Osteoblast (primary cell): ENCODE results near the gene TMCO5A. TPM values are rescaled to one million over a fixed set of nuclear protein-coding genes. Genes with fewer than 3 reads are reported as not detected.

Source experiments
- DNase-seq: peaks from one replicate; pipeline ENCODE4 v3.0.0; 2011; ENCODE audit warnings: low spot score, mixed read lengths; ENCODE audit not compliant: insufficient read length; ENCODE audit errors: missing footprints
- H2AFZ ChIP-seq: 2 replicates; pipeline ENCODE4 v1.6.0; 2011; ENCODE audit warnings: mild to moderate bottlenecking, low read length
- H3K27ac ChIP-seq: 2 replicates; pipeline ENCODE4 v1.5.1; 2011; ENCODE audit warnings: mild to moderate bottlenecking, low read depth, low read length, moderate library complexity
- H3K27me3 ChIP-seq: 2 replicates; pipeline ENCODE4 v1.6.0; 2012; ENCODE audit warnings: mild to moderate bottlenecking, control low read depth, inconsistent platforms, low read length, moderate library complexity; ENCODE audit not compliant: insufficient read depth
- H3K36me3 ChIP-seq: 2 replicates; pipeline ENCODE4 v1.5.1; 2011; ENCODE audit warnings: mild to moderate bottlenecking, low read length, control low read depth, moderate library complexity; ENCODE audit not compliant: insufficient read depth
- H3K4me1 ChIP-seq: 2 replicates; pipeline ENCODE4 v1.5.1; 2011; ENCODE audit warnings: mild to moderate bottlenecking, low read length, control low read depth, moderate library complexity; ENCODE audit not compliant: insufficient read depth
- H3K4me2 ChIP-seq: 2 replicates; pipeline ENCODE4 v1.6.0; 2011; ENCODE audit warnings: mild to moderate bottlenecking, low read length; ENCODE audit not compliant: insufficient read depth
- H3K4me3 ChIP-seq: fragments of 200-600 bp; sonication (generic); 3 replicates; pipeline ENCODE4 v1.5.1; 2012; ENCODE audit warnings: mild to moderate bottlenecking, low read length, inconsistent platforms; ENCODE audit not compliant: insufficient read depth
- H3K79me2 ChIP-seq: 2 replicates; pipeline ENCODE4 v1.6.0; 2012; ENCODE audit warnings: mild to moderate bottlenecking, low read length, control low read depth, inconsistent platforms; ENCODE audit not compliant: insufficient read depth
- H3K9me3 ChIP-seq: 2 replicates; pipeline ENCODE4 v1.5.1; 2011; ENCODE audit warnings: low read depth, low read length, control low read depth
- H4K20me1 ChIP-seq: 2 replicates; pipeline ENCODE4 v1.6.0; 2012; ENCODE audit warnings: mild to moderate bottlenecking, low read length, control low read depth; ENCODE audit not compliant: insufficient read depth
- total RNA-seq: library from RNA; depleted of rRNA; stranded (reverse); fragments of >200 nt; gene quantifications from 2 replicates; pipeline ENCODE4 v1.2.3, GENCODE V29; 2012
- TF ChIP-seq, protein P1 (sequence below): IDR thresholded peaks from 2 replicates; pipeline ENCODE4 v1.5.1; 2011; ENCODE audit warnings: mild to moderate bottlenecking, low read depth, low read length, moderate library complexity; ENCODE audit errors: extremely low read depth

Gene TMCO5A
- total RNA-seq, 1 donor, result not detected

DNA sequence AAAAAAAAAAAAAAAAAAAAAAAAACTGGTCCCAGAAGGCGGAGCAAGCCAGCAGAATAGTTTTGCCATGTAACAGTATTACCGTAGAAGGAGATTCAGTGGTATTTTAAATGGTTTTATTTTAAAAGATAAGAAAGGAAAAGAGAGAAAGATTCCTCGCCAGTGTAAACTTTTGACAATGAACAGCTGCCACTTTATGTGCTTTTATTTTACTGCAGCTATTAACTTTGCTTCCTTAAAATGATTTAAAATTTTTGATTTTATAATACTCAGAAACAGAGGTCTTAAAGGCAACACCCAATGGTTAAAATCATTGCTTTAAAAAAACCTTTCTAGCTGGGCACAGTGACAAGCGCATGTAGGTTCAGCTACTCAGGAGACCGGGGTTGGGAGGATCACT, 46.8 kb downstream of the TMCO5A start:
- Histone ChIP-seq H2AFZ (no peak overlapping the region), H4K20me1 (no peaks in the 10 kb centered on the region), H3K36me3 (no peaks in the 10 kb centered on the region), H3K4me1 (no peaks in the 10 kb centered on the region), H3K4me2 (no peak overlapping the region), H3K9me3 (no peaks in the 10 kb centered on the region), H3K27me3 (peaks cover 17% of the 10 kb centered on the region), H3K4me3 (no peak overlapping the region), H3K27ac (no peak overlapping the region), H3K79me2 (no peaks in the 10 kb centered on the region)
- DNase-seq, result no peak
- TF ChIP-seq, protein P1, sequence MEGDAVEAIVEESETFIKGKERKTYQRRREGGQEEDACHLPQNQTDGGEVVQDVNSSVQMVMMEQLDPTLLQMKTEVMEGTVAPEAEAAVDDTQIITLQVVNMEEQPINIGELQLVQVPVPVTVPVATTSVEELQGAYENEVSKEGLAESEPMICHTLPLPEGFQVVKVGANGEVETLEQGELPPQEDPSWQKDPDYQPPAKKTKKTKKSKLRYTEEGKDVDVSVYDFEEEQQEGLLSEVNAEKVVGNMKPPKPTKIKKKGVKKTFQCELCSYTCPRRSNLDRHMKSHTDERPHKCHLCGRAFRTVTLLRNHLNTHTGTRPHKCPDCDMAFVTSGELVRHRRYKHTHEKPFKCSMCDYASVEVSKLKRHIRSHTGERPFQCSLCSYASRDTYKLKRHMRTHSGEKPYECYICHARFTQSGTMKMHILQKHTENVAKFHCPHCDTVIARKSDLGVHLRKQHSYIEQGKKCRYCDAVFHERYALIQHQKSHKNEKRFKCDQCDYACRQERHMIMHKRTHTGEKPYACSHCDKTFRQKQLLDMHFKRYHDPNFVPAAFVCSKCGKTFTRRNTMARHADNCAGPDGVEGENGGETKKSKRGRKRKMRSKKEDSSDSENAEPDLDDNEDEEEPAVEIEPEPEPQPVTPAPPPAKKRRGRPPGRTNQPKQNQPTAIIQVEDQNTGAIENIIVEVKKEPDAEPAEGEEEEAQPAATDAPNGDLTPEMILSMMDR, result no peak

GRCh38 chr15:37981775-37982174, 47.3 kb downstream of the TMCO5A start:
- Histone ChIP-seq H3K27me3 (peaks cover 17% of the 10 kb centered on the region), H3K9me3 (no peaks in the 10 kb centered on the region), H3K79me2 (no peaks in the 10 kb centered on the region), H3K4me3 (no peak overlapping the region), H2AFZ (no peak overlapping the region), H3K4me2 (no peak overlapping the region), H3K4me1 (no peaks in the 10 kb centered on the region), H3K36me3 (no peaks in the 10 kb centered on the region), H3K27ac (no peak overlapping the region), H4K20me1 (no peaks in the 10 kb centered on the region)
- TF ChIP-seq, protein P1, result peak; percentile 55
- peak; percentile 37 for DNase-seq

DNA sequence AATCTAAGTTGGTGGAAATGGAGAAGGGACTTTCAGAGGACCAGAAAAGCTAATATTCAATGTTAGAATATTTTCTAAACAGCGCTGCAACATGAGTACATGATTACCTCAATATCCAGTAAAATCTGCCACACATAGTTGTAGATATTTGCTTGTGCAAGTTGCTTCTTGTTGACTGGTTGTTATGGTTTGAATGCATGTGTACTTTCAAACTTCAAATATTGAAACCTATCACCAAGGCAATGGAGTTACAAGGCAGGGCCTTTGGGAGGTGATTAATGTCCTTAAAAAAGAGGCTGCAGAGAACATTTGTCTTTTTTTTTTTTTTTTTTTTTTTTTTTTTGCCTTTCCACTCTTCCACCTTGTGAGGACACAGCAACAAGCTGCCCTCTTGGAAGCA, 49.9 kb downstream of the TMCO5A start:
- Histone ChIP-seq H3K4me1 (no peaks in the 10 kb centered on the region), H3K79me2 (no peaks in the 10 kb centered on the region), H3K9me3 (peaks cover 3% of the 10 kb centered on the region), H2AFZ (no peak overlapping the region), H3K27ac (no peak overlapping the region), H3K4me2 (no peak overlapping the region), H4K20me1 (no peaks in the 10 kb centered on the region), H3K36me3 (no peaks in the 10 kb centered on the region), H3K27me3 (peaks cover 17% of the 10 kb centered on the region), H3K4me3 (no peak overlapping the region)
- no peak for DNase-seq
- TF ChIP-seq, protein P1, result no peak

DNA sequence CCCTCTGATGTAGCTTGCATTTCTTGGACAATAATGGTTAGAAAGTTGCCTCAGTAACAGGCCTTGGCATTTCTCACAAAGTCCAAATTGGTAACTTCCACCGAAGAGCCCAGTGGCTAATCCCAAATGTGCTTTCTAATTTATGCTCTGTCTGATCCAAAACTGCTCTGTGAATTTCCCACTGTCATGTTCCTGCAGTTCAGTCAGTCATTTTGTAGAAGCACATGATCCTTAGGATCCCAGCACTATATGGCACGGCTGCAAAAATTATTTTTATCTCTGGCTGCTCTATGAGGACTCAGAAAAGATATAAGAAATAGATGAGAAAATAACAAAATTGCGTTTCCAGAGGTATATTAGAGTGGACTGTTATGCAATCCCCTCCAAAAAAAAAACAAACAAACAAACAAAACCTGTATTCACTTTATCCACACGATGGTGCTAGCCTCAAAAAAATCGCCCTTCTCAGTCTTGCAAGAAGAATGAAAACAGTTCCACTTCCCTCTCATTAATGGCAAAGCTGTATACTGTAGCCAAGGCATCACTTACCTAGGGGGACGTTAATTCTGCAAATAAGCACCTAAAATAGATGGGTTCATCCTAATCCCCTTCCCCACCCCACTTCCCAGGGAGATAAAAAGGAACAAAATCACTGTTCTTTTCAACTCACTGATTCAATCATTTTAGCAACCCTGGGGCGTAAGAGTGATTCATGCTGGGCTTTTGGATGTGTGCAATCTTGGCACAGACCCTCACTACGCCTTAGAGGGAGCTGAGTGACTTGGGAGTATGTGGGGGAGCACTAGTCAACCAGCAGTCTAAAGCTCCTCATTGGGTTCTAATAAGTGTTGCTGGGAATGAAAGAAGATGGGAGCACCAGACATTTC, 61.3 kb downstream of the TMCO5A start:
- H3K36me3 ChIP-seq, result no peaks in the 10 kb centered on the region
- no peak for DNase-seq
- peaks cover 11% of the 10 kb centered on the region for H3K4me1 ChIP-seq
- peak overlapping the region; percentile 33 for H2AFZ ChIP-seq
- H3K79me2 ChIP-seq, result no peaks in the 10 kb centered on the region
- H4K20me1 ChIP-seq, result no peaks in the 10 kb centered on the region
- H3K4me2 ChIP-seq, result peak overlapping the region; percentile 85
- H3K4me3 ChIP-seq, result peak overlapping the region; percentile 50
- H3K27me3 ChIP-seq, result peaks cover 14% of the 10 kb centered on the region
- TF ChIP-seq, protein P1, result peak; percentile 68
- H3K27ac ChIP-seq, result no peak overlapping the region
- no peaks in the 10 kb centered on the region for H3K9me3 ChIP-seq
